HepG2 (cell line): ENCODE results near the gene RFX7. TPM values are rescaled to one million over a fixed set of nuclear protein-coding genes. Genes with fewer than 3 reads are reported as not detected.

Experiments used
- ATAC-seq: fragments of 200-7000 bp; cut with Tn5 transposase; 3 replicates; pipeline ENCODE4 v1.9.1; 2020; ENCODE audit warnings: mild to moderate bottlenecking, moderate library complexity
- BruUV-seq: library from RNA; stranded (reverse); fragments of 400-500 nt; replicated peaks from 2 replicates; lab custom pipeline; 2021; lab: Mats Ljungman, UMichigan
- CTCF ChIA-PET: fragments of 300-600 bp; formaldehyde crosslinking; extraction: SDS; loops from one replicate; lab custom pipeline; 2021; ENCODE audit warnings: low total read pairs, inconsistent platforms, low intra/inter-chr PET ratio; lab: Yijun Ruan, JAX
- POLR2A ChIA-PET: fragments of 350-600 bp; sonication (Branson Sonifier 250); formaldehyde crosslinking; loops from one replicate; lab custom pipeline; 2020; ENCODE audit warnings: antibody characterized with exemption, inconsistent platforms; lab: Yijun Ruan, JAX
- DNase-seq: peaks from one replicate; pipeline ENCODE4 v3.0.0-alpha.2; 2015; ENCODE audit warnings: low spot score
- FAIRE-seq: peaks from 3 replicates; lab custom pipeline; 2011; peaks lifted over from hg19 to GRCh38; lab: Jason Lieb, UNC
- H2AFZ ChIP-seq: one replicate; pipeline ENCODE4 v1.6.1; 2011; ENCODE audit warnings: low read length, inconsistent platforms
- H3K27ac ChIP-seq: fragments of 300-600 bp; 3 replicates; pipeline ENCODE4 v1.8.0; 2011; ENCODE audit warnings: mixed run types, mild to moderate bottlenecking, mixed read lengths, low read length, inconsistent platforms; ENCODE audit not compliant: insufficient read depth; ENCODE audit errors: extremely low read length
- H3K27me3 ChIP-seq, 2 experiments: fragments of 200-600 bp in 1 of 2; 2 replicates in 1 of 2; 3 replicates in 1 of 2; pipeline versions ENCODE4 v1.6.0 to v1.8.0; 2011; ENCODE audit warnings: low read length in 2 of 2, mild to moderate bottlenecking in 2 of 2, moderate library complexity in 2 of 2, inconsistent platforms in 1 of 2; ENCODE audit not compliant: insufficient read depth in 2 of 2, control insufficient read depth in 1 of 2
- H3K36me3 ChIP-seq, 2 experiments: fragments of 200-600 bp in 1 of 2; replicated peaks in 1 of 2; 2 replicates in 1 of 2; 3 replicates in 1 of 2; pipeline versions ENCODE4 v1.5.1 to v1.8.0; 2011; ENCODE audit warnings: low read length in 2 of 2, inconsistent platforms in 1 of 2; ENCODE audit not compliant: insufficient read depth in 2 of 2, control insufficient read depth in 1 of 2
- H3K4me1 ChIP-seq: 2 replicates; pipeline ENCODE4 v1.5.1; 2012; ENCODE audit warnings: low read length, inconsistent platforms; ENCODE audit not compliant: insufficient read depth
- H3K4me2 ChIP-seq: 2 replicates; pipeline ENCODE4 v1.6.0; 2011; ENCODE audit warnings: low read depth, low read length, inconsistent platforms
- H3K4me3 ChIP-seq, 3 experiments: fragments of 200-600 bp in 1 of 3; sonication (generic), shearing (Covaris generic) in 1 of 3; replicated peaks in 1 of 3; 2 replicates each; pipeline ENCODE4 v1.5.1; 2011 to 2016; ENCODE audit warnings: low read length in 3 of 3, inconsistent platforms in 2 of 3, low read depth in 2 of 3, mild to moderate bottlenecking in 2 of 3, control low read depth in 1 of 3, mixed read lengths in 1 of 3; ENCODE audit not compliant: insufficient read depth in 1 of 3
- H3K79me2 ChIP-seq: one replicate; pipeline ENCODE4 v1.6.1; 2011; ENCODE audit warnings: low read length, inconsistent platforms; ENCODE audit not compliant: insufficient read depth
- H3K9ac ChIP-seq: 2 replicates; pipeline ENCODE4 v1.6.0; 2011; ENCODE audit warnings: mild to moderate bottlenecking, low read depth, low read length, inconsistent platforms; ENCODE audit not compliant: insufficient read depth
- H3K9me3 ChIP-seq: 2 replicates; pipeline ENCODE4 v1.5.1; 2012; ENCODE audit warnings: mild to moderate bottlenecking, low read length
- H4K20me1 ChIP-seq: 2 replicates; pipeline ENCODE4 v1.6.0; 2011; ENCODE audit warnings: inconsistent platforms, mild to moderate bottlenecking, low read length, moderate library complexity; ENCODE audit not compliant: insufficient read depth
- GTF3A ChIP-seq: sonication (generic); formaldehyde crosslinking; conservative IDR thresholded peaks from 2 replicates; pipeline ENCODE4 v1.4.0; 2020; ENCODE audit warnings: mild to moderate bottlenecking, missing genetic modification reagents
- GZF1 ChIP-seq: sonication (generic); formaldehyde crosslinking; IDR thresholded peaks from 2 replicates; pipeline ENCODE4 v1.5.1; 2020; ENCODE audit warnings: mild to moderate bottlenecking, missing genetic modification reagents
- HINFP ChIP-seq: sonication (generic); formaldehyde crosslinking; IDR thresholded peaks from 2 replicates; pipeline ENCODE4 v1.4.0; 2020; ENCODE audit warnings: low read depth, mild to moderate bottlenecking, missing genetic modification reagents
- HOMEZ ChIP-seq: IDR thresholded peaks from 2 replicates; pipeline ENCODE4 v1.6.1; 2016; ENCODE audit warnings: low read depth
- HOXA7 ChIP-seq: sonication (generic); formaldehyde crosslinking; IDR thresholded peaks from 2 replicates; pipeline ENCODE4 v1.8.1; 2022; ENCODE audit warnings: mild to moderate bottlenecking, missing genetic modification reagents, moderate library complexity
- PHF5A ChIP-seq: IDR thresholded peaks from one replicate; pipeline ENCODE4 v1.6.1; 2018; ENCODE audit warnings: low read depth, missing genetic modification reagents; ENCODE audit not compliant: unreplicated experiment
- RORA ChIP-seq: sonication (generic); formaldehyde crosslinking; IDR thresholded peaks from 2 replicates; pipeline ENCODE4 v1.5.0; 2020; ENCODE audit warnings: mild to moderate bottlenecking, missing genetic modification reagents, moderate library complexity
- RXRB ChIP-seq: IDR thresholded peaks from 2 replicates; pipeline ENCODE4 v1.6.1; 2016; ENCODE audit warnings: borderline replicate concordance, missing genetic modification reagents, missing compliant biosample characterization
- TBX2 ChIP-seq: sonication (generic); formaldehyde crosslinking; IDR thresholded peaks from 2 replicates; pipeline ENCODE4 v1.5.0; 2020; ENCODE audit warnings: missing genetic modification reagents, mild to moderate bottlenecking, borderline replicate concordance
- ZMAT5 ChIP-seq: sonication (generic); formaldehyde crosslinking; IDR thresholded peaks from 2 replicates; pipeline ENCODE4 v1.5.0; 2020; ENCODE audit warnings: mild to moderate bottlenecking, low read depth, missing genetic modification reagents, borderline replicate concordance
- WGBS: methylation state at CpG from one replicate; pipeline ENCODE4 v1.1.6; 2017; ENCODE audit warnings: low lambda C conversion rate; 5-methylcytosine and 5-hydroxymethylcytosine counted together
- in situ Hi-C: cut with HindIII; loops from 2 replicates; pipeline ENCODE4 v1.10.0; 2017; ENCODE audit warnings: low pct_unique_long_range_greater_than_20kb; ENCODE audit not compliant: extremely low pct_ligation_motif_present
- intact Hi-C: fragments of 100-400 bp; cut with micrococcal nuclease; formaldehyde crosslinking; loops from one replicate; pipeline ENCODE4 v1.10.0; 2022; ENCODE audit not compliant: unreplicated experiment
- polyA plus RNA-seq, 8 experiments: library from polyadenylated mRNA; depleted of rRNA in 3 of 8; stranded (reverse) in 7 of 8; unstranded in 1 of 8; fragments of >200 nt; fragmentation: Illumina TruSeq in 4 of 8; extraction: Trizol in 4 of 8; gene quantifications; 2 replicates each; pipeline versions ENCODE4 v1.2.1 to v1.2.3, GENCODE V29; 2011 to 2016; ENCODE audit warnings: low read depth in 4 of 8, missing spikeins in 1 of 8, mixed read lengths in 1 of 8; ENCODE audit not compliant: insufficient read depth in 1 of 8
- total RNA-seq, 5 experiments: library from RNA; depleted of rRNA; stranded (reverse); fragments of >200 nt; fragmentation: Illumina TruSeq; extraction: Trizol; gene quantifications; 2 replicates each; pipeline ENCODE4 v1.2.3, GENCODE V29; 2016; ENCODE audit warnings: low read depth in 1 of 5
- TF ChIP-seq, protein P1 (sequence below): sonication (generic); formaldehyde crosslinking; IDR thresholded peaks from 2 replicates; pipeline ENCODE4 v1.4.0; 2020; ENCODE audit warnings: mild to moderate bottlenecking, missing genetic modification reagents
- TF ChIP-seq, protein P2 (sequence below): sonication (generic); formaldehyde crosslinking; IDR thresholded peaks from 2 replicates; pipeline ENCODE4 v1.4.0; 2020; ENCODE audit warnings: mild to moderate bottlenecking, missing genetic modification reagents

The RFX7 gene
- total and polyA plus RNA-seq, 2 of the 13 experiments (the other 11 are each of a cell fraction or from before 2014, with no cell fraction given) = 8.5 to 10.4 TPM

DNA sequence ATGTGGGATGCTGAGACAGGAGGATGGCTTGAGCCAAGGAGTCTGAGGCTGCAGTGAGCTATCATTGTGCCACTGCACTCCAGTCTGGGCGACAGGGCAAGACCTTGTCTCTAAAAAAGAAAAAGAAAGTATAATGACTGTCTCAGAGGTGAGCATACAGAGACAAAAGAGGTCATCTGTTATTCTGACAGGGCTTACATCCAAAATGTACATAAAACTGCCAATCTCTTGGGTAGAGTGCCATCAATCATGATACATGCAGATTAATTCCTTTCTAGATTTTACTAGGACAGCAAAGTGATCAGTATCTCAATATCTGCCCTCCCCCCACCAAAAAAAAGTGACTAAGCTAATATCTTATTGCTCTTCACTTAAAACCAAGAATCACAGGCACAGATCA is 41.0 kb downstream of the RFX7 start:
- DNase-seq (no peak), FAIRE-seq (no peak), ATAC-seq (no peak)
- Histone ChIP-seq H3K27ac (no peak overlapping the region), H3K79me2 (peaks cover 62% of the 10 kb centered on the region), H3K9me3 (no peaks in the 10 kb centered on the region), H3K36me3 (peaks cover 4 to 18% of the 10 kb centered on the region in 2 experiments), H4K20me1 (no peaks in the 10 kb centered on the region; the same call in 1 of the 2 replicates), H3K27me3 (no peaks in the 10 kb centered on the region), H3K4me1 (peaks cover 17% of the 10 kb centered on the region; the same call in 1 of the 2 replicates), H3K9ac (no peak overlapping the region), H3K4me2 (no peak overlapping the region), H3K4me3 (no peak overlapping the region), H2AFZ (no peak overlapping the region)
- 100% methylated on average over 1 of the region's 1 CpG for WGBS
- ChIA-PET CTCF (no interaction called here), POLR2A (no interaction called here)
- no TSS peak for BruUV-seq
- intact Hi-C loops = no loop called here
- in situ Hi-C loops = no loop called here
- no peak for TF ChIP-seq RXRB (CRISPR knock-in tag)
- TF ChIP-seq HOMEZ (CRISPR knock-in tag) = no peak
- TF ChIP-seq HINFP (CRISPR knock-in tag) = no peak
- TF ChIP-seq, protein P1, sequence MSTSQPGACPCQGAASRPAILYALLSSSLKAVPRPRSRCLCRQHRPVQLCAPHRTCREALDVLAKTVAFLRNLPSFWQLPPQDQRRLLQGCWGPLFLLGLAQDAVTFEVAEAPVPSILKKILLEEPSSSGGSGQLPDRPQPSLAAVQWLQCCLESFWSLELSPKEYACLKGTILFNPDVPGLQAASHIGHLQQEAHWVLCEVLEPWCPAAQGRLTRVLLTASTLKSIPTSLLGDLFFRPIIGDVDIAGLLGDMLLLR (CRISPR knock-in tag) = no peak
- no peak for TF ChIP-seq GZF1 (CRISPR knock-in tag)
- no peak for TF ChIP-seq TBX2 (CRISPR knock-in tag)
- TF ChIP-seq HOXA7 = no peak
- no peak for TF ChIP-seq RORA
- TF ChIP-seq, protein P2, sequence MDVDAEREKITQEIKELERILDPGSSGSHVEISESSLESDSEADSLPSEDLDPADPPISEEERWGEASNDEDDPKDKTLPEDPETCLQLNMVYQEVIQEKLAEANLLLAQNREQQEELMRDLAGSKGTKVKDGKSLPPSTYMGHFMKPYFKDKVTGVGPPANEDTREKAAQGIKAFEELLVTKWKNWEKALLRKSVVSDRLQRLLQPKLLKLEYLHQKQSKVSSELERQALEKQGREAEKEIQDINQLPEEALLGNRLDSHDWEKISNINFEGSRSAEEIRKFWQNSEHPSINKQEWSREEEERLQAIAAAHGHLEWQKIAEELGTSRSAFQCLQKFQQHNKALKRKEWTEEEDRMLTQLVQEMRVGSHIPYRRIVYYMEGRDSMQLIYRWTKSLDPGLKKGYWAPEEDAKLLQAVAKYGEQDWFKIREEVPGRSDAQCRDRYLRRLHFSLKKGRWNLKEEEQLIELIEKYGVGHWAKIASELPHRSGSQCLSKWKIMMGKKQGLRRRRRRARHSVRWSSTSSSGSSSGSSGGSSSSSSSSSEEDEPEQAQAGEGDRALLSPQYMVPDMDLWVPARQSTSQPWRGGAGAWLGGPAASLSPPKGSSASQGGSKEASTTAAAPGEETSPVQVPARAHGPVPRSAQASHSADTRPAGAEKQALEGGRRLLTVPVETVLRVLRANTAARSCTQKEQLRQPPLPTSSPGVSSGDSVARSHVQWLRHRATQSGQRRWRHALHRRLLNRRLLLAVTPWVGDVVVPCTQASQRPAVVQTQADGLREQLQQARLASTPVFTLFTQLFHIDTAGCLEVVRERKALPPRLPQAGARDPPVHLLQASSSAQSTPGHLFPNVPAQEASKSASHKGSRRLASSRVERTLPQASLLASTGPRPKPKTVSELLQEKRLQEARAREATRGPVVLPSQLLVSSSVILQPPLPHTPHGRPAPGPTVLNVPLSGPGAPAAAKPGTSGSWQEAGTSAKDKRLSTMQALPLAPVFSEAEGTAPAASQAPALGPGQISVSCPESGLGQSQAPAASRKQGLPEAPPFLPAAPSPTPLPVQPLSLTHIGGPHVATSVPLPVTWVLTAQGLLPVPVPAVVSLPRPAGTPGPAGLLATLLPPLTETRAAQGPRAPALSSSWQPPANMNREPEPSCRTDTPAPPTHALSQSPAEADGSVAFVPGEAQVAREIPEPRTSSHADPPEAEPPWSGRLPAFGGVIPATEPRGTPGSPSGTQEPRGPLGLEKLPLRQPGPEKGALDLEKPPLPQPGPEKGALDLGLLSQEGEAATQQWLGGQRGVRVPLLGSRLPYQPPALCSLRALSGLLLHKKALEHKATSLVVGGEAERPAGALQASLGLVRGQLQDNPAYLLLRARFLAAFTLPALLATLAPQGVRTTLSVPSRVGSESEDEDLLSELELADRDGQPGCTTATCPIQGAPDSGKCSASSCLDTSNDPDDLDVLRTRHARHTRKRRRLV (CRISPR knock-in tag) = no peak
- no peak for TF ChIP-seq ZMAT5 (CRISPR knock-in tag)
- TF ChIP-seq GTF3A (CRISPR knock-in tag) = no peak
- TF ChIP-seq PHF5A (CRISPR knock-in tag) = no peak
